CD4-positive, alpha-beta T cell treated with Interleukin-10 for 1 hour (primary cell): ENCODE measurements around the gene INSRR.

Experiments used
- DNase-seq: peaks from one replicate; pipeline ENCODE4 v3.0.0-alpha.2; 2020

The INSRR gene

DNA sequence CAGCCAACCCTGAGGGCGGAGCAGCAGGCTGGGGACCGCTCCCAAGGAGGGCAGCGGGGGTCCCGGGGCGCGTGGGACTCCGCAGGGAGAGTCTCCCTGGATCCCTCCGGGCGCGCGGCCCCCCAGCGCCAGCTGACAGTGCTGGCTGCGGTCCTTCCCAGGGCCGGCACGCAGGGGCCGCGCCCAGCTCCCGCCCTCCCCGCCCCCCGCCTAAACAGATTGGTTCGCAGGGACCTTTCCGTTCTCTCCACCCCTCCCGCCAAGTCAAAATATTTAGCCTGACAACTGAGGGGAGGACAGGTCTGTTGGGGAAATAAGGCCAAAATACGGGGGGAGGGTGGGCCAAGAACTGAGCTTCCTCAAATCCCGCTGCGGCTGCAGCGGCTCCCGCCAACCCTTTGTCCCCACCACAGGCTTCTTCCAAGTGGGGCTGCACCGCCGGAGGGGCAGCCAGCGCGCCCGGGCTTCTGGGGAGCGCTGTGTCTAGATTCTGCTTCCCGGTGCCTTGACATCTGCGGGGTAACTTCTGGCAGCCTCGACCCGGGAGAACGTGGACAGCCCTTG is at the start of gene INSRR:
Gene INSRR, minus strand, starts transcription at position 159 of the 564 bp plus-strand sequence. CDS start 496 bp downstream, outside the sequence.
- no peak for DNase-seq

DNA sequence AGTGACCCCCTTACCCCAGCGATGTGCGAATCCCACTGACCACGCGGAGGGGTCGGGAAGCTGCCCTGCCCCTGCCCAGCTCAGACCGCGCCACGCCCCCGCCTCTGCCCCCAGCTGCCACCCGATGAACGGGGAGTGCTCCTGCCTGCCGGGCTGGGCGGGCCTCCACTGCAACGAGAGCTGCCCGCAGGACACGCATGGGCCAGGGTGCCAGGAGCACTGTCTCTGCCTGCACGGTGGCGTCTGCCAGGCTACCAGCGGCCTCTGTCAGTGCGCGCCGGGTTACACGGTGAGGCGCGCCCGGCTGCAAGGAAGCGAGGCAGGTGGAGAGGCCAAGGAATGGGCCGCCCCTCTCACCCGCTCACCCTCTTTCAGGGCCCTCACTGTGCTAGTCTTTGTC is 49.6 kb upstream of the INSRR start:
- DNase-seq: no peak

DNA sequence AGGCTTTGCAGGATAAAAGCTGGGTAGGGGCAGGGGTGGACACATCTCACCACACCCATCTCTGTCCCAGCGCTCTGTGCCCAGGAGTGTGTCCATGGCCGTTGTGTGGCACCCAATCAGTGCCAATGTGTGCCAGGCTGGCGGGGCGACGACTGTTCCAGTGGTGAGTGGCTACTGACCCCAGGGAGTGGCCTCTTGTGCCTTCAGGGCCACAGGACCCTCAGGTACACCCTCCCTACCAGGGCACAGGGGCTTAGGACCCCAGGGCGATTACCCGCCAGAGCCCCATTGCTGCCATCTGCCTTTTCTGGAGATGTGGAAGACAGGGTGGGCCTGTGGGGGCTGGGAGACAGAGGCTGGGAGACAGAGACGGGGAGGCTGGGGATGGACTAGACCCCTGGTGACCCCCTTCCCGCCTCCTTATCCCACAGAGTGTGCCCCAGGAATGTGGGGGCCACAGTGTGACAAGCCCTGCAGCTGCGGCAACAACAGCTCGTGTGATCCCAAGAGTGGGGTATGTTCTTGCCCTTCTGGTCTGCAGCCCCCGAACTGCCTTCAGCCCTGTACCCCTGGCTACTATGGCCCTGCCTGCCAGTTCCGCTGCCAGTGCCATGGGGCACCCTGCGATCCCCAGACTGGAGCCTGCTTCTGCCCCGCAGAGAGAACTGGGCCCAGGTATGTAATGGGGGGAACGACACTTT is 47.4 kb upstream of the INSRR start:
- no peak for DNase-seq

GRCh38 chr1:156905651-156906050 is 46.7 kb upstream of the INSRR start:
- DNase-seq: no peak

- DNase-seq: no peak
Measured at GRCh38 chr1:156905176-156905575, 46.3 kb upstream of the INSRR start.

GRCh38 chr1:156904187-156904959 is 45.5 kb upstream of the INSRR start:
- DNase-seq: no peak

- DNase-seq: no peak
Measured at GRCh38 chr1:156903328-156904091, 44.6 kb upstream of the INSRR start.

DNA sequence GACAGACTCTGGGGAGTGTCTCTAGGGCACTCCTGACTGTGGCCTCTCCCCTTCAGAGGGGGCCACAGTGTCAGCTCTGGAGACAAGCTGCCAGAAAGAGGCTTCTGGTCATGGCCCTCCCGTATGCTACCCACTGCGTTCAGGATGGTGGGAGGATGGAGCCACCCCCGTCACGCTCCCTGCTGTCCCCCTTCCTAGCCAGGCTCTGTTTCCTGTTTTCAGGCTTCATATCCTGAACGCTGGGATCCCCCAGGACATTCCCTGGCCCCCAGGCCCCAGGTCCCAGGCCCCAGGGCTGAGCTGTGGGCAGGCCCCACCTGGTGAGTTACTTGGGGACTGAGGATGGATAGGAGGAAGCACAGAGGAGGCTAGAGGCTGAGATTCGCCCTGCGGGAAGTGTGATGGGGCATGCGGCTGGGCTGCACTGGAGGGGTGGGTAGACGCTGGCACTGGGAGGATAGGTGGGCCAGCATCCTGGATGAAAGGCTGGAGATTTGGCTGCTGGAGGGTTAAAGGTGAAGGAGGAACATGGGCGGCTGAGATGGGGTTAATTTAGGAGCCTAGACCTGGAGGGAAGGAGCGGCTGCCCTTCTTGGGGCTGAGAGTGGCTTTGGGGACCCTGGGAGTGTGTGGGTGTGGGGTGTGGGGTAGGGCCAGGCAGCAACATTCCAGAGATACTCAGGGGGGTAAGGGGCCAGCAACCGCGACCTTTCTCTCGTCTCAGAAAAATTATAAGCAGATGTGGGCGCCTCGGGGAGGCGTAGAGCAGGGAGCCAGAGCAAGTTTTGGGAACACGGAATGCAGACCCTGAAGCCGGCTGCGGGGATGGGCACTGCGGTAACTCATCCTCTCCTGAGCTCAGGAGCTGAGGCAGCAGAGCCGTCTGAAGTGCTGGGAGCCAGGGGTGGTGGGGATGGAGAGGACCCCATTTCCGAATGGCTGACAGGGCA is 43.3 kb upstream of the INSRR start:
- DNase-seq: no peak

- DNase-seq: no peak
Measured at GRCh38 chr1:156901590-156901900, 42.6 kb upstream of the INSRR start.

DNA sequence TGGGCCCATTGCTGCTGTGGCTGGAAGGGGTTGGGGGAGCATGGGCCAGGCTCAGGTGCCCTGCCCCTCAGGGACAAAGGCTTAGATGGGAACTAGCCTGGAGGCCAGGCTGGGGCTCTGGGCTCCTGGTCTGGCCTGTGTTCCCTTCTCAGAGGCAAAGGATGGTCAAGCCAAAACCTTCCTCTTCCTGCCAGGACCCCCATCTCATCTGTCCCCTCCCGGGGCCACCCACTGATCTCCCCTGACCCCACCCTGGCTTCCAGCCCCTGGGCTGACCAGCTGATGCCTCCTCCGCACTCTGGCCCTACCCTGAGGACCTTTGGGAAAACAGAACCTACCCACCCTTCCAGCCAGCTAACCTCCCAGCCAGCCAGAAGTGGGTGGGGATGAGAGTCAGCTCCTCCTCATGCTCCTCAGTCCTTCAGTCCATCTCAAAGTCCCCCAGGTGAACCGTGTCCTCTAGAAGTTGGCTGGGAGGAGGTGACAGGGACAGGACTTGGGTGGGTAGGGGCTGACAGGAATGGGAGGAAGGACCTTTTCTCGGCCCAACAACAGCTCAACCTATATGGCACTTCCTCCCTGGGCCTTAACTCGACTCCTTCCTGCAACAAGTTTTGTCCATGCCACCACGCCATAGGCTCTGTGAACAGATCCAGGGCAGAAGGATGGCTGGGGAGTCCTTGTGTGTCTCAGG is 42.1 kb upstream of the INSRR start:
- no peak for DNase-seq

- no peak for DNase-seq
Measured at GRCh38 chr1:156899956-156900718, 41.2 kb upstream of the INSRR start.

DNA sequence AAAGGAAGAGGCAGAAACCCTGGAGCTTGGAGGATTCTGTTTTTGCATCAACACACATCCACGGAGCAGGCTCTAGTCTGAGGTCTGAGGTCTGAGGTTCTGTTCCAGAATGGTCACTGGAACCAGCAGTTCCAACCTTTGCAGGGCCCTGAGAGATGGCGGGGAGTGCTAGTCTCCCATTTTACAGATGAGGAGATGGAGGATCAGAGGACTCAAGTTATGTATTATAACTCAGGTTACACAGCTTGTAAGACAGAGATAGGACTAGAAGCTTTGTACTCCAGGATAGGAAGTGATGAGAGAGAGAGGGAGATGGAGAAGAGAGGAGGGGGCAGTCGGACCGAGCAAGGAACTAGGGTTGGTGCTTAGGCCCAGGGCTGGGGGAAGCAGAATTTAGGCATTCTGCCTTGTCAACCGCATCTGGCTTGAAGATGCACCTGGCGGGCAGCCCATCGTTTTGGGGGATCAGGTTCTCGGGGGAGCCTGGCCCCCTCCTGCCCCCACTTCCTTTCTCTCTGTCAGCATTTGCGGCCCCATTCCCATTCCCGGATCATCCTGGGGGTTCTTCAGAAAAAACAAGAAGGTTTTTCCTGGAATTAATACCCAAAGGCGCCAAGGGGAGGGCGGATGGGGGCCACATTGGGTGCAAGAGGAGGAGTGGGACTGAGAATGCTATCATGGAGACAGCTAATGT is 40.2 kb upstream of the INSRR start:
- DNase-seq: no peak

- no peak for DNase-seq
Measured at GRCh38 chr1:156898161-156898566, 39.2 kb upstream of the INSRR start.

DNA sequence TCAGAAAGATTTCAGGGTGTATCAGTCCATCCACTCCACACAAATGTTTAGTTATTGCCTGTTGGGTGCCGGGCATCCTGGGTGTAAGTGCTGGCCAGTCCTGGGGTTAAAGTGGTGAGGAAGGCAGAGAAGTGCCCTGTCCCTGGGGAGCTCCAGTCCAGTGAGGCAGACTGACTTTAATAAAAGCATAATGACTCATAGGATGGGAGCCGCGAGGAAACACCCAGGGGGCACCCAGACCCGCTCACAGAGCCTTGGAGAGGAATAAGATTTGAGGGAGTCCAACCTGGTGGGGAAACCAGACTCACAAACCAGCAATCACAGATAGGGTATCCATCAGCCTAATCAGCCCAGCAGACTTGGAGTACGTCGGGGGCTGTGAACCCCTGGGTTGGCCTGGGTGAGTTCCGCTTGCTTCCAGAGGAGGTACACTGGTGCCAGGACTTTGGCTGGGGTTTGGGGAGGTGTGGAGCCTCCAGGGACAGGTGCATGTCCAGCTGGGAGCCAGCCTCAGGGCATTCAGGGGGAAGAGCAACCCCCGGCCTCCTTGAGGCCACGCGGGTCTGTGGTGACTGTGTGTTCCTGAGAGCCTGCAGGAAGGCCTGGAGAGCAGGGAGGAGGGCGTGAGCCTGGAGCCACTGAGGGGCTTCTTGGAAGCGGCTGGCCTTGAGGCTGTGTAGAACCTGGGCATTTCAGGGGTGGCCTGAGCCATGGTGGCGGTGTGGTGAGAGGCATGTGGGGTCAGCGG is 38.3 kb upstream of the INSRR start:
- DNase-seq: no peak

GRCh38 chr1:156896490-156897033 is 37.6 kb upstream of the INSRR start:
- DNase-seq: no peak

DNA sequence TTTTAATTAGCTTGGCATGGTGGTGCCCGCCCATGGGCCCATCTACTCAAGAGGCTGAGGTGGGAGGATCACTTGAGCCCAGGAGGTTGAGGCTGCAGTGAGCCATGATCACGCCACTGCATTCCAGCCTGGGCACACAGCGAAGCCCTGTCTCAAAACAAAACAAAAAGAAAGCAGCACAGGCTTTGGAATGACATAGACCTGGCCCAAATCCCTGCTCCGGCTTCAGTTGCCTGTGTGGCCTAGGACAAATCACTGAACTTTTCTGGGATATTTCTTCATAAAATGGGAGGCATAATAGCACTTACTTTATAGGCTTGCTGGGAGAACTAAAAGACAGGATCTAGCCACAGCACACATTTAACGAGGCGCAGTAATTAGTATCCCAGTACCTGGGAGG is 37.0 kb upstream of the INSRR start:
- no peak for DNase-seq

- no peak for DNase-seq
Measured at GRCh38 chr1:156895455-156895812, 36.5 kb upstream of the INSRR start.

- no peak for DNase-seq
Measured at GRCh38 chr1:156894711-156895454, 36.0 kb upstream of the INSRR start.

- no peak for DNase-seq
Measured at GRCh38 chr1:156894001-156894400, 35.1 kb upstream of the INSRR start.
